OCI-LY3 (cell line): ENCODE results near the gene USP3.

Experiments
- CTCF ChIP-seq: fragments of 200-600, 300-600 bp; sonication (generic); IDR thresholded peaks from 2 replicates; pipeline ENCODE4 v1.5.1; 2014; ENCODE audit warnings: antibody characterized with exemption, low read length, low read depth
- EZH2phosphoT487 ChIP-seq: fragments of 200-600 bp; shearing (Covaris generic); IDR thresholded peaks from 2 replicates; pipeline ENCODE4 v1.6.1; 2018; ENCODE audit warnings: antibody characterized with exemption, mixed run types, low read depth

- TF ChIP-seq CTCF (no peak), EZH2phosphoT487 (no peak)
These were observed 107.9 kb downstream of the USP3 start for GRCh38 chr15:63612300-63612699.
